C1 segment of cervical spinal cord (tissue), 14 donors: Measurements from ENCODE around the gene ACE.

Experiments used
- DNase-seq, 14 donors: peaks; one replicate each; lab custom pipeline; 2025; lab: John Stamatoyannopoulos, UW

ACE gene

GRCh38 chr17:63490858-63491400, 14.1 kb downstream of the ACE start:
- no peak for DNase-seq

- DNase-seq = no peak
Observed at GRCh38 chr17:63491413-63491812, 14.6 kb downstream of the ACE start.

- no peak for DNase-seq
Observed at GRCh38 chr17:63491977-63492618, 15.2 kb downstream of the ACE start.

DNA sequence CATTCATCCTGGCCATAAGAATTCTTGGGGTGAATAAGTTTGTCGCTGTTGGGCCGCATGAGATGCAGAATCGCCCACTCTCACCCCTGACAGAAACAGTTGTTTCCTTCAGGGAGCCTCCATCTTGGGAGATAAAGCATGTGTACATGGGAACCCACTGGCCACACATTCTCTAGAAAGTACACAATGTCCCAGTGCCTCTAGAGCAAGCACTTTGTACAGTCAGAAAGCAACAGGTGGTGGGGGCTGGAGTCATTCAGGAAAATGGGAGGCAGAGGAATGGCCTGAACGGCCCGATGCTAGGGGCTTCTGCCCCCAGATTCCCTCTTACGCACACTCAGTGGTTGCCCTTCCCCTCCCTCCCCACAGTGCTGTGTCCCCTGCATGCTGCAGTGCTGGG, 16.1 kb downstream of the ACE start:
- no peak for DNase-seq

DNA sequence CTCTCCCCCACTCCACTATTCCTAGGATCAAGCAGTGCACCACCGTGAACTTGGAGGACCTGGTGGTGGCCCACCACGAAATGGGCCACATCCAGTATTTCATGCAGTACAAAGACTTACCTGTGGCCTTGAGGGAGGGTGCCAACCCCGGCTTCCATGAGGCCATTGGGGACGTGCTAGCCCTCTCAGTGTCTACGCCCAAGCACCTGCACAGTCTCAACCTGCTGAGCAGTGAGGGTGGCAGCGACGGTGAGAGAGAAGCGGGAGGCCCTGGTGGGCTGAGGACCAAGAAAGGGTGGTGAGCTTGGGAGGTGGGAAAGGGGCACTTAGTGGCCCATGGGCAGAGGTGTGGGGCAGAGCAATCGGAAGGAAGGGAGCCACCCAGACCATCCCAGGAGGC, 16.6 kb downstream of the ACE start:
- DNase-seq = no peak

GRCh38 chr17:63494300-63494928, 17.6 kb downstream of the ACE start:
- DNase-seq = no peak

DNA sequence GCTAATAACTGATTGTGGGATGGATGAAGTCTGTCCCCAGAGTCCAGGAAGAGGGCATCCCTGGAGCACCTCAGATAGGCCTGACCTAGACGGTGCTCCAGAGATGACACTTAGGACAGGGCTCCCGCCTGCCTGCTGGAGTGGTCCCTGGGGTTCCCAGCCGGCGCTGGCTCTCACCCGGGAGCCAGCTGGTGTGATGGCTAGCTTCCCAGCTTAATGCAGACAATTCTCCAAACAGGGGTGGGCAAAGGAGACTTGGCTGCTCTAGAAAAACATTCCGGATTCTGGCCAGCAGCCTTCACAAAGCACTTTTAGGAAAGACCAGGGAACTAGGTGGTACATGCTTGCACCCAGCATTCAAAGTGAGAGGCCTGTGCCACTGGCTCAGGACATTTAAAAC, 18.6 kb downstream of the ACE start:
- DNase-seq = no peak

- no peak for DNase-seq
Observed at GRCh38 chr17:63496177-63496576, 19.3 kb downstream of the ACE start.

GRCh38 chr17:63496663-63497400, 20.0 kb downstream of the ACE start:
- no peak for DNase-seq

DNA sequence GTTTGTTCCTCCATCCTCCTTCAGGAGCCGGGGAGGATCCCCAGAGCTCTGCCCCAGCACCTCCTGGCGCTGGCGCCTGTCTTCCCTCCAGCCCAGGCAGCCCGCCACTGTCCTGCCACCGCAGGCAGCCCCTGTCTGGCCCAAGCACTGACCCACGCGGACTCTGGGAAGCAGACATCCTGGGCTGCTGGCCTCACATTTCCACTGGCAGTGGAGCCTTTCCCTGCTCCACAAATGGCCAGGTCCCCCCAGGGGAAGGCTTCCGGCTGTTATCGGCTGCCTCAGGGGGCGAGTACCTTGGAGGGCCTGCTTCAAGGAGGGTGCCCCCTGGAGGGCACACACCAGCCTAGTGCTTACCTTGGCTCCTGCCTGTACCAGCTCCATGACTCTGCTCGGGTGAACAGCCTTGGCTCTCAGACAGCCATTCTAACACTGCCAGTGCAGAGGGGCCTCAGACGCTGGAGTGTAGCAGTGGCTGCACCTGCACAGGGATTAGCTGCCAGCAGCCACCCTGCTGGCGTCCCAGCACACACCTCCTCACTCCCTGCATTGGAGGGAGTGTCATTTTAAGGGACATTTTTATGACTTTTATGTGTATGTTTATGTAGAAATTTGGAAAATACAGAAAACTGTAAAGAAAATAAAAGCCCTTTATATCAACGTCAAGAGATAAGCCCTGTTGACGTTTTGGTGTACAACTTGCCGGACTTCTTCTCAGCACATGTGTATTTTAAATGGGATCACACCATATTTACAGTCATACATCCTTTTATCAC, 21.0 kb downstream of the ACE start:
- no peak for DNase-seq

DNA sequence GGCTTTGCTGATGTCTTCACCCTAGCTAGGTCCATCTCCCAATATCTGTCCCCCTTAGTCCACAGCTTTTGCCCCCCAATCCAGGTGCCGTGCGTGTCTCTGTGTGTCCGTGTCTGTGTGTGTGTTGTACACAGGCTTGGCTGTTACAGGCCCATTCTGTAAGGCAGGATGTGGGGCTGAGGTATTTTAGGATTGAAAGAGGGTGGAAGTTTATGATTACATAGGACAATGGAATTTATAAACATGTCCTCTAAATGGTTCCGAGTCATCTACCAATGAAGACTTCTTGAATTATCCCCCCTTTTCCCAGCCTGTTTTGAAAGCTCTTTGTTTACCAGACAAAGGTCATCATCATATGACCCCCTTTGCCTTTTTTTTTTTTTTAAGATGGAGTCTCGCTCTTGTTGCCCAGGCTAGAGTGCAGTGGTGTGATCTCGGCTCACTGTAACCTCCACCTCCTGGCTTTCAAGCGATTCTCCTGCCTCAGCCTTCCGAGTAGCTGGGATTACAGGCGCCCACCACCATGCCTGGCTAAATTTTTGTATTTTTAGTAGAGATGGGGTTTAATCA, 21.9 kb downstream of the ACE start:
- DNase-seq = no peak

GRCh38 chr17:63500543-63501390, 23.9 kb downstream of the ACE start:
- DNase-seq = no peak

- no peak for DNase-seq
Observed at GRCh38 chr17:63503341-63503705, 26.5 kb downstream of the ACE start.

DNA sequence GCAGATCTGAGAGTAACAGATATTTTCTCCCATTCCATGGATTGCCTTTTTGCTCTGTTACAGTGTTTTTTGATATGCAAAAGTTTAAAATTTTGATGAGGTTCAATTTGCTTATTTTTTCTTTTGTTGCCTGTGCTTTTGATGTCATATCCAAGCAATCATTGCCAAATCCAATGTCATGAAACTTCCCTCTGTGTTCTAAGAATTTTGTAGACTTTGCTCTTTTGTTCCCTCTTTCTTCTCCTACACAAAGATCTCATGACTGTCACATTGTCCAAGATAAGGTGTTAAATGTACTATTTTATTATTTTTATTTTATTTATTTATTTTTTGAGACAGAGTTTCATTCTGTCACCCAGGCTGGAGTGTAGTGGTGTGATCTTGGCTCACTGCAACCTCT, 27.4 kb downstream of the ACE start:
- no peak for DNase-seq

DNA sequence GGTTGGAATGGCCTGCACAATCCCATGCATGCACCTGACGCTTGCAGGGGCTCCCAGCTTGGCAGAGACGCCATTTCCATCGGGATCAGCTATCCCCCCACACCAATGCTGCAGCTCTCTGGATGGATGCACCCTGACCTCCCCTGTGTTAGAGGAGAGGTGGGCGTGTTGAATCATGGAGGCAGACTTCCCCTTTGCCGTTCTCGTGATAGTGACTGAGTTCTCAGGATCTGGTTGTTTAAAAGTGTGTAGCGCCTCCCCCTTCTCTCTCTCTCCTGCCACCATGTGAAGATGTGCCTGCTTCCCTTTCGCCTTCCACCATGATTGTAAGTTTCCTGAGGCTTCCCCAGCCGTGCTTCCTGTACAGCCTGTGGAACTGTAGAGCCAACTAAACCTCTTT, 28.5 kb downstream of the ACE start:
- DNase-seq = no peak

DNA sequence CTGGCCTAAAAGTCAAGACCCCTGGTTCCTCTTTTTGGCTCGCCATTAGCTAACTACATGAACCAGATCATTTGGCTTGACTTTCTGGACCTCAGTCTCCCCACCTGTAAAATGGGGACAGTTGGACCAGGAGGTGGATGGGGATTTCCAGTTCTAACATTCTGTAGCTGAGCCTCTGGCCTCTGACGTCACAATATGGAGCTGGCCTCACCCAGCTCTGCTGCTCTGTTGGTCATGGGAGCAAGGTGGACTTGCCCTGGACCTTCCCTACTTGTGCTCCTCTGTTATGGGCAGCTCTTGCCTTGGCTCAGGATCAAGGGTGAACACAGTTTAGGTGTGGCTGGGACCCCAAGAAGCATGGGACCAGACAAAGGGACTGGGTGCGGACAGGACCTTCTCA, 29.8 kb downstream of the ACE start:
- DNase-seq = no peak

- DNase-seq = no peak
Observed at GRCh38 chr17:63511331-63511730, 34.5 kb downstream of the ACE start.

- DNase-seq = no peak
Observed at GRCh38 chr17:63512388-63512787, 35.5 kb downstream of the ACE start.

DNA sequence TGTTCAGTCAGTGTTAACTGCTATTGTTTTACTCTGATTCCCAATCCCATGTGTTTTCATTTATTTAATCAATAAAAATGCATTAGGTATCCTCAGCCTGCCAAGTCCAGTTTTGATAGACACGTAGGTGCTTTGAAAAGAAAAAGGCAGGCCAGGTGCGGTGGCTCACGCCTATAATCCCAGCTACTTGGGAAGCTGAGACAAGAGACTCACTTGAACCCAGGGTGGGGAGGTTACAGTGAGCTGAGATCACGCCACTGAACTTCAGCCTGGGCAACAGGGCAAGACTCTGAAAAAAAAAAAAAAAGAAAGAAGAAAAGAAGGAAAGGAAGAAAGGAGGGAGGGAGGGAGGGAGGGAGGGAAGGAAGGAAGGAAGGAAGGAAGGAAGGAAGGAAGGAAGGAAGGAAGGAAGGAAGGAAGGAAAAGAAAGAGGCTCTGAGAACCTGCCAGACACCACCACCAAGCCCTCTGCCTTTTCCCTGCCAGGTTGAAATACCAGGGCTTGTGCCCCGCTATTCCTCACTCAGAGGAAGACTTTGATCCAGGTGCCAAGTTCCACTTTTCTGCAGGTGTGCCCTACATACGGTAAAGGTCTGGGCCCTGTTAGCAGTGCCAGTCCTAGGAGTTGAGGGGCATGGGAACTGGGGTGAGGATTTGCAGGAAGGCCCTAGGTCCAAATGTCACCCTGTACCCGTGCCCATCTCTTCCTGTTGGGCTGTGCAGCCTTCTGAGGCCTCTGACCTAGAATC, 36.2 kb downstream of the ACE start:
- no peak for DNase-seq

- no peak for DNase-seq
Observed at GRCh38 chr17:63514477-63514876, 37.6 kb downstream of the ACE start.
